PC-3 (cell line): ENCODE data around the gene HNRNPH1. TPM values are rescaled to one million over a fixed set of nuclear protein-coding genes. Genes with fewer than 3 reads are reported as not detected.

Source experiments
- ATAC-seq: fragments of 200-7000 bp; cut with Tn5 transposase; 2 replicates; pipeline ENCODE4 v1.9.1; 2020; ENCODE audit warnings: mild to moderate bottlenecking, moderate library complexity
- BruUV-seq: library from RNA; stranded (reverse); fragments of 400-500 nt; replicated peaks from 2 replicates; lab custom pipeline; 2021; lab: Mats Ljungman, UMichigan
- CTCF ChIA-PET: fragments of 300-600 bp; sonication (Branson Sonifier 250); formaldehyde crosslinking; loops from one replicate; lab custom pipeline; 2022; ENCODE audit warnings: antibody characterized with exemption; lab: Charles Lee
- POLR2A ChIA-PET: fragments of 300-600 bp; sonication (Branson Sonifier 250); formaldehyde crosslinking; loops from one replicate; lab custom pipeline; 2022; ENCODE audit warnings: antibody characterized with exemption; ENCODE audit not compliant: unreplicated experiment; lab: Charles Lee
- DNase-seq: peaks from one replicate; pipeline ENCODE4 v3.0.0-alpha.2; 2015
- H2AFZ ChIP-seq: fragments of 300-600 bp; sonication (generic); 2 replicates; pipeline ENCODE4 v1.6.0; 2016; ENCODE audit warnings: antibody characterized with exemption, low read length
- H3F3A ChIP-seq: fragments of 300-600 bp; sonication (generic); one replicate; pipeline ENCODE4 v1.6.0; 2017; ENCODE audit warnings: antibody characterized with exemption, low read length, control low read depth, mild to moderate bottlenecking; ENCODE audit not compliant: unreplicated experiment
- H3K27ac ChIP-seq: fragments of 300-600 bp; sonication (generic); 2 replicates; pipeline ENCODE4 v1.5.1; 2016; ENCODE audit warnings: mild to moderate bottlenecking, low read length
- H3K27me3 ChIP-seq: fragments of 300-600 bp; sonication (generic); 2 replicates; pipeline ENCODE4 v1.6.1; 2016; ENCODE audit warnings: low read length, mixed read lengths
- H3K36me3 ChIP-seq: fragments of 300-600 bp; sonication (generic); 2 replicates; pipeline ENCODE4 v1.6.1; 2016; ENCODE audit warnings: low read depth, mixed run types, low read length, mixed read lengths
- H3K4me1 ChIP-seq: fragments of 300-600 bp; sonication (generic); 2 replicates; pipeline ENCODE4 v1.5.1; 2016; ENCODE audit warnings: low read length; ENCODE audit not compliant: insufficient read depth
- H3K4me2 ChIP-seq: fragments of 300-600 bp; sonication (generic); 2 replicates; pipeline ENCODE4 v1.6.0; 2016; ENCODE audit warnings: low read length
- H3K4me3 ChIP-seq: fragments of 300-600 bp; sonication (generic); 2 replicates; pipeline ENCODE4 v1.5.1; 2016; ENCODE audit warnings: mild to moderate bottlenecking, low read length, mixed read lengths
- H3K79me2 ChIP-seq: fragments of 300-600 bp; sonication (generic); 2 replicates; pipeline ENCODE4 v1.6.1; 2017; ENCODE audit warnings: low read length, mixed read lengths
- H3K9ac ChIP-seq: fragments of 300-600 bp; sonication (generic); 2 replicates; pipeline ENCODE4 v1.6.0; 2016; ENCODE audit warnings: mild to moderate bottlenecking, low read length
- H3K9me2 ChIP-seq: fragments of 300-600 bp; sonication (generic); replicated peaks from 2 replicates; pipeline ENCODE4 v1.6.1; 2016; ENCODE audit warnings: mixed run types, low read length, mixed read lengths
- H3K9me3 ChIP-seq: fragments of 300-600 bp; sonication (generic); 2 replicates; pipeline ENCODE4 v1.6.1; 2016; ENCODE audit warnings: low read length, mixed read lengths
- H4K20me1 ChIP-seq: fragments of 300-600 bp; sonication (generic); 2 replicates; pipeline ENCODE4 v1.6.1; 2016; ENCODE audit warnings: low read length, mixed read lengths
- CTCF ChIP-seq: fragments of 300-600 bp; sonication (generic); conservative IDR thresholded peaks from 2 replicates; pipeline ENCODE4 v1.5.1; 2017; ENCODE audit warnings: antibody characterized with exemption, low read depth, mild to moderate bottlenecking, low read length
- EZH2 ChIP-seq: fragments of 300-600 bp; sonication (generic); IDR thresholded peaks from one replicate; pipeline ENCODE4 v1.6.1; 2017; ENCODE audit warnings: antibody characterized with exemption, mild to moderate bottlenecking, low read length; ENCODE audit not compliant: unreplicated experiment
- EZH2phosphoT487 ChIP-seq: fragments of 300-600 bp; sonication (generic); IDR thresholded peaks from 2 replicates; pipeline ENCODE4 v1.6.1; 2018; ENCODE audit warnings: mild to moderate bottlenecking, antibody characterized with exemption, low read length, borderline replicate concordance
- intact Hi-C: fragments of 100-400 bp; cut with micrococcal nuclease; formaldehyde crosslinking; loops from 2 replicates; pipeline ENCODE4 v1.9.0; 2023
- total RNA-seq: library from RNA; depleted of rRNA; stranded (reverse); fragments of >200 nt; gene quantifications from 2 replicates; pipeline ENCODE4 v1.2.3, GENCODE V29; 2014

Gene HNRNPH1
- total RNA-seq, 1 experiment from 2014 or later, result 533 TPM

DNA sequence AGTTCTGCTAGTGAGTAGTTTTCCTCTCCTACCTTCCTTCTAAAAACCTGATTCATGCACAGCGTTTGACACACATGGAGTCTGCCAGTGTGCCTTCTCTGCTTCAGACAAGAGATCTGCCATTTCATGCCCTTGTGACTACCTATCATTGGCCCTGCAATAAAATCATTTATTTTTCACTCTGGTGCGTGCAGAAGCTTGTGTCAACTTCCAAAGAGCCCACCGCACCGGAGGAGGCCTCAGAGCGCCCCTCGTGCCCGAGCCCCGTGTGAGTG lies 13.7 kb downstream of the HNRNPH1 start:
- no peak for TF ChIP-seq CTCF
- TF ChIP-seq EZH2phosphoT487, result no peak
- no TSS peak for BruUV-seq
- H3K9ac ChIP-seq, result no peak overlapping the region
- H3K4me3 ChIP-seq, result no peak overlapping the region
- no peak for DNase-seq
- ChIA-PET CTCF (no interaction called here), POLR2A (no interaction called here)
- ATAC-seq, result no peak
- no peaks in the 10 kb centered on the region for H3K9me2 ChIP-seq
- H4K20me1 ChIP-seq, result peaks cover 26% of the 10 kb centered on the region
- H3K27ac ChIP-seq, result no peak overlapping the region
- H3K4me1 ChIP-seq, result no peaks in the 10 kb centered on the region
- no peak overlapping the region for H2AFZ ChIP-seq
- peaks cover 22% of the 10 kb centered on the region for H3K36me3 ChIP-seq
- H3K9me3 ChIP-seq, result no peaks in the 10 kb centered on the region
- no peak overlapping the region for H3K4me2 ChIP-seq
- H3K79me2 ChIP-seq, result peaks cover 2% of the 10 kb centered on the region; the same call in 1 of the 2 replicates
- H3K27me3 ChIP-seq, result no peaks in the 10 kb centered on the region
- peaks cover 2% of the 10 kb centered on the region for H3F3A ChIP-seq
- intact Hi-C loops, result no loop called here

DNA sequence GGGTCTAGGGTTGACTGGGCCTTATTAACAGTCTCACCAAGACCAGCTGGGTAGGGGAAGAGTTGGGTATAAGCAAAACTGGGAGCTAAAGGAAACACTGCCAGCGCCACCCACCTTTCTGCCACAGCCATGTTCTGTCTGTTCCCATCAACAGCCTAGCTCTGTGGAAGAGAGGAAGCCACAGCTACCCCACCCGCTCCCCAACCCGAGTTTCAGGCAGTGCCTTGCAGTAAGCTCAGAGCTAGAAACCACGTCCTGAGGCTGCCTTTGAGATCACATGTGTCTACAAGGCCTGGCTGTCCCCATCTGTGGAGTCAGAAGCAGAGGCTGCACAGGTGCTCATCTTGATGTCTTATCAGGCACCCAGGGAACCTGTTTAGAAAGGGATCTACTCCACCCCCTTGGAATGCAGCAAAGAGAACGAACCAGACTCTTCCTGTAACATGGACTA lies 15.3 kb downstream of the HNRNPH1 start:
- POLR2A ChIA-PET, result no interaction called here

More for the DNA sequence above, 15.3 kb downstream of the HNRNPH1 start:
- Histone ChIP-seq H3K27me3 (no peaks in the 10 kb centered on the region), H3K4me3 (no peak overlapping the region), H3F3A (no peaks in the 10 kb centered on the region), H4K20me1 (peaks cover 11% of the 10 kb centered on the region), H3K27ac (no peak overlapping the region), H3K9ac (no peak overlapping the region), H2AFZ (no peak overlapping the region), H3K79me2 (no peaks in the 10 kb centered on the region), H3K9me2 (no peaks in the 10 kb centered on the region), H3K4me1 (no peaks in the 10 kb centered on the region), H3K9me3 (no peaks in the 10 kb centered on the region), H3K36me3 (peaks cover 5% of the 10 kb centered on the region), H3K4me2 (no peak overlapping the region)
- intact Hi-C loops, result no loop called here
- DNase-seq, result no peak
- TF ChIP-seq EZH2phosphoT487 (no peak), EZH2 (no peak), CTCF (no peak)
- BruUV-seq, result no TSS peak
- peak; percentile 10 for ATAC-seq
- CTCF ChIA-PET, result no interaction called here
